HG03196 (cell line): ENCODE results near the gene GMDS.

Experiments used
- ATAC-seq: cut with Tn5 transposase; IDR thresholded peaks from one replicate; pipeline ENCODE4 v1.9.1; 2021; ENCODE audit not compliant: unreplicated experiment

GMDS gene

GRCh38 chr6:2209226-2209809 lies 36.1 kb downstream of the GMDS start:
- no peak for ATAC-seq

GRCh38 chr6:2208468-2208867 lies 36.9 kb downstream of the GMDS start:
- ATAC-seq = no peak

- ATAC-seq = no peak
Measured at GRCh38 chr6:2205396-2205795, 40.0 kb downstream of the GMDS start.

- ATAC-seq = no peak
Measured at GRCh38 chr6:2204272-2204671, 41.1 kb downstream of the GMDS start.

- no peak for ATAC-seq
Measured at GRCh38 chr6:2203264-2203663, 42.1 kb downstream of the GMDS start.

- no peak for ATAC-seq
Measured at GRCh38 chr6:2197984-2198383, 47.4 kb downstream of the GMDS start.

GRCh38 chr6:2197177-2197671 lies 48.2 kb downstream of the GMDS start:
- ATAC-seq = no peak

GRCh38 chr6:2196079-2196679 lies 49.2 kb downstream of the GMDS start:
- no peak for ATAC-seq

GRCh38 chr6:2194643-2195042 lies 50.8 kb downstream of the GMDS start:
- ATAC-seq = no peak

- no peak for ATAC-seq
Measured at GRCh38 chr6:2193931-2194330, 51.5 kb downstream of the GMDS start.

- no peak for ATAC-seq
Measured at GRCh38 chr6:2192976-2193375, 52.4 kb downstream of the GMDS start.

- ATAC-seq = no peak
Measured at GRCh38 chr6:2191390-2191740, 54.0 kb downstream of the GMDS start.

GRCh38 chr6:2190661-2191389 lies 54.6 kb downstream of the GMDS start:
- no peak for ATAC-seq

GRCh38 chr6:2188856-2189384 lies 56.5 kb downstream of the GMDS start:
- no peak for ATAC-seq

- no peak for ATAC-seq
Measured at GRCh38 chr6:2188397-2188796, 57.0 kb downstream of the GMDS start.

GRCh38 chr6:2187826-2188225 lies 57.6 kb downstream of the GMDS start:
- ATAC-seq = no peak

- ATAC-seq = peak; percentile 65
Measured at GRCh38 chr6:2186516-2186915, 58.9 kb downstream of the GMDS start.

- no peak for ATAC-seq
Measured at GRCh38 chr6:2185466-2185865, 59.9 kb downstream of the GMDS start.

GRCh38 chr6:2184700-2185455 lies 60.5 kb downstream of the GMDS start:
- ATAC-seq = no peak

- no peak for ATAC-seq
Measured at GRCh38 chr6:2183752-2184151, 61.7 kb downstream of the GMDS start.

- ATAC-seq = no peak
Measured at GRCh38 chr6:2183246-2183645, 62.2 kb downstream of the GMDS start.
